Fibroblast of mammary gland (primary cell): ENCODE data around the gene GATA3.

ENCODE experiments used
- DNase-seq: peaks from one replicate; pipeline ENCODE4 v3.0.0-alpha.2; 2010; ENCODE audit warnings: low read depth
- H3K4me3 ChIP-seq: 2 replicates; pipeline ENCODE4 v1.5.1; 2011; ENCODE audit warnings: low read depth, mild to moderate bottlenecking, low read length, moderate library complexity; ENCODE audit not compliant: control insufficient read depth
- TF ChIP-seq, protein P1 (sequence below): conservative IDR thresholded peaks from 2 replicates; pipeline ENCODE4 v1.5.1; 2011; ENCODE audit warnings: low read depth, low read length, inconsistent platforms; ENCODE audit not compliant: control insufficient read depth, insufficient read depth

Gene GATA3

GRCh38 chr10:8047452-8048280, 6.8 kb upstream of the GATA3 start:
- DNase-seq: no peak
- TF ChIP-seq, protein P1, sequence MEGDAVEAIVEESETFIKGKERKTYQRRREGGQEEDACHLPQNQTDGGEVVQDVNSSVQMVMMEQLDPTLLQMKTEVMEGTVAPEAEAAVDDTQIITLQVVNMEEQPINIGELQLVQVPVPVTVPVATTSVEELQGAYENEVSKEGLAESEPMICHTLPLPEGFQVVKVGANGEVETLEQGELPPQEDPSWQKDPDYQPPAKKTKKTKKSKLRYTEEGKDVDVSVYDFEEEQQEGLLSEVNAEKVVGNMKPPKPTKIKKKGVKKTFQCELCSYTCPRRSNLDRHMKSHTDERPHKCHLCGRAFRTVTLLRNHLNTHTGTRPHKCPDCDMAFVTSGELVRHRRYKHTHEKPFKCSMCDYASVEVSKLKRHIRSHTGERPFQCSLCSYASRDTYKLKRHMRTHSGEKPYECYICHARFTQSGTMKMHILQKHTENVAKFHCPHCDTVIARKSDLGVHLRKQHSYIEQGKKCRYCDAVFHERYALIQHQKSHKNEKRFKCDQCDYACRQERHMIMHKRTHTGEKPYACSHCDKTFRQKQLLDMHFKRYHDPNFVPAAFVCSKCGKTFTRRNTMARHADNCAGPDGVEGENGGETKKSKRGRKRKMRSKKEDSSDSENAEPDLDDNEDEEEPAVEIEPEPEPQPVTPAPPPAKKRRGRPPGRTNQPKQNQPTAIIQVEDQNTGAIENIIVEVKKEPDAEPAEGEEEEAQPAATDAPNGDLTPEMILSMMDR: no peak
- no peak overlapping the region for H3K4me3 ChIP-seq

- no peak for DNase-seq
- H3K4me3 ChIP-seq: no peak overlapping the region
- TF ChIP-seq, protein P1: no peak
These were observed 6.0 kb upstream of the GATA3 start for GRCh38 chr10:8048281-8049008.

GRCh38 chr10:8049045-8049864, 5.2 kb upstream of the GATA3 start:
- TF ChIP-seq, protein P1: no peak
- no peak overlapping the region for H3K4me3 ChIP-seq
- DNase-seq: no peak

DNA sequence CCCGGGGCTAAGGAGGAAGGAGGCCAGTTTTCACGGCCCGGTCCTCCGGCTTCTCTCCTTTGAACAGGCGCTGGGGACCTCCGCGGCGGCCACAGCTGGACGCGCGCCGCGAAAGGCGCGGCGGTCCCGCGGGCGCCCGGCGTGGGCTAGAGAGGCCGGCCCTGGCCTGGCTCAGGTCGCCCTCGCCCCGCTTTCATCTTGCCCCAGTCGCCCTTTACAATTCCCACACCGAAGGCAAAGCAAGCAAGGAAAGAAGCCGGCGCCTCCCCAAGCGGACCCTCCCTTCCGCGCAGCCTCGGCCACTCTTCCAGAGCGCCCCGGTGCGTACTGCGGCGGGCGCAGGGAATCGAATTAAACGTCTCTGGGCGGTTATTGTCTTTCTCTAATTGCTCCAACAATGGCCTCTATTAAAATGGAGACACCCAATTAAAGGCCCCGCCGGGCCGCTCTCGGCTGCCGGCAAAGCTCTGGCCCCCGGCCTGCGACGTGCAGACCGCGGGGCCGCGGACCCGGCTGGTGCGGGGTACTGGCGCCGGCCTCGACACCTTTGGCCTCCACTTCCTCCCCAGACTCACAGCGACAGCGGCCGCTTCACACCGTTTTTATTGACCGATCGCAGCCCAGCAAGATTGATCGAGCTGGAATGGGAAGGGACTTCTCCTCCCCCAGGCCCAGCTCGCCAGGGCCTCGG, 4.5 kb upstream of the GATA3 start:
- H3K4me3 ChIP-seq: no peak overlapping the region
- TF ChIP-seq, protein P1: no peak
- no peak for DNase-seq

GRCh38 chr10:8050556-8051108, 3.9 kb upstream of the GATA3 start:
- no peak overlapping the region for H3K4me3 ChIP-seq
- no peak for DNase-seq
- TF ChIP-seq, protein P1: no peak

DNA sequence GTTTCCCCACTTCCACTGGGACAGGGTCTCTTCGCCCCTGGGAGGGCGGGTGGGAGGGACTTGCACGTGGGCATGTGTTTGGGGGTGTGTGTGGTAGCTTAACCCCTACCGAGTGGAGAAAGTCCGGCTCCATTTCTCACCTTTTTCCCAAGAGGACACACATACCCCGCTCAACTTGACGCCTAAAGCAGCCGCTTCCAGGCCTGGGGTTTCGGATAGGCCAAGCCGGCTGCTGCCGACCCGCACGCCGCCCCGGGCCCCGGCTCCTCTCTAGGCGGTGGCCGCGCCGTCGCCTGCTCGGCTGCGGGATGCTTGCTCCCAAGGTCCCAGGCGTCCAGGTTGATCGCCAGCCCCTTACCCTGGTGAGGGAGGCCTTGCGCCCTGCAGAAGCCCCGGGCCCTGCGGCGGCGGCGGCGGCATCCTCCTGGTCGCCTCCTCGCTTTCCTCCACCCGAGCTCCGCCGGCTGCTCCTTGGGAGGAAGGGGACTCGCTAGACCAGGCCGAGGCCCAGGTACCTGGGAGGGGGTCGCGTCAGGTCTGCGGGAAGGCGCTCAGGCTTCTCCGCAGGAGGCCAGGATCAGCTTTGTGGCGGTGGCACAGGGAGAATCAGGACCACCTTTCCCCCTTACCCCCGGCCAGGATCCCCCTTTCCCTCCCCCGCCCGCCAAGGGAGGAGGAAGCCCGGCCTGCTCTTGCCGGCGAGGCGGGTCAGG, 3.2 kb upstream of the GATA3 start:
- no peak for DNase-seq
- TF ChIP-seq, protein P1: no peak

More for the DNA sequence above, 3.2 kb upstream of the GATA3 start:
- no peak overlapping the region for H3K4me3 ChIP-seq
